Iris pigment epithelial cell (primary cell): ENCODE results near the gene KCNT1.
"Not testable (repeated sequence)": the region's sequence is repeated elsewhere in the genome, so short reads cannot be mapped to it uniquely, and the experiment has no call there.

Source experiments
- DNase-seq: peaks from one replicate; pipeline ENCODE4 v3.0.0-alpha.2; 2011; ENCODE audit warnings: low read depth

KCNT1 gene

GRCh38 chr9:135701959-135702721 is at the start of gene KCNT1:
Gene KCNT1 (plus strand): TSS chr9:135702185. CDS start chr9:135702259, 74 bp downstream.
- DNase-seq: peak; percentile 15

- no peak for DNase-seq
Measured at GRCh38 chr9:135655317-135655716, 46.7 kb upstream of the KCNT1 start.

DNA sequence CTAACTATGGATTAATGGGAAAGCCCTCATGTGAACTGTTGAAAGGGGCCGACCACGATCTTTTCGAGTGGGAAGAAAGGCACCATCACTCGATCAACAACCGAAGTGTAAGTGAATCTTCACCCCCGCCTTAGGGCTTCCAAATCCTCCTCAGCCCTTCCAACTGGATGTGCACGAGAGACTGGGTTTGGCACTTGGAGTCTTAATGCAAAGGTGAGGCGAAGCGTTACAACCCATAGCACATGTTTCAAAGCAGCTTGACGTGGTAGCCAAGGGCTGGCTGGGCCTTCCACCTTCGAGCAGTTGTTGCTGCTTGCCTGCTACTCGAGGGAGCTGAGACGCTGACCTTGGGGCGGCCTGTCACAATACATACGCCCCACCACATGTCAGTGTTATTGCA is 44.6 kb upstream of the KCNT1 start:
- DNase-seq: no peak

GRCh38 chr9:135659252-135659651 is 42.7 kb upstream of the KCNT1 start:
- no peak for DNase-seq

DNA sequence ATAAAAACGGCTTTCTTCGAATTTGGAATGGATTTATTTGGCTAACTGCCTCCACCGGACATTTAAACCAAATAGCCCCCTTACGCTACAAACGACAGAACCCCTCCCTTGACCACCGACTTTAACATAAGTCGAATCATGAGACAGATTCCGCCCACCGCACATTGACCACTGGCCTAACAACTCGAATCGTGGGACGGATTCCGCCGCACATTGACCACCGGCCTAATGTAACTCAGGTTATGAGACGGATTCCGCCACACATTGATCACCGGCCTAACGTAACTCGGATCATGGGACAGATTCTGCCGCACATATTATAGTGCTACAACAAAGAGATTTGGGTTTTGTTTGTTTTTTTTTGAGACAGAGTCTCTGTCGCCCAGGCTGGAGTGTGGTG is 41.6 kb upstream of the KCNT1 start:
- no peak for DNase-seq

DNA sequence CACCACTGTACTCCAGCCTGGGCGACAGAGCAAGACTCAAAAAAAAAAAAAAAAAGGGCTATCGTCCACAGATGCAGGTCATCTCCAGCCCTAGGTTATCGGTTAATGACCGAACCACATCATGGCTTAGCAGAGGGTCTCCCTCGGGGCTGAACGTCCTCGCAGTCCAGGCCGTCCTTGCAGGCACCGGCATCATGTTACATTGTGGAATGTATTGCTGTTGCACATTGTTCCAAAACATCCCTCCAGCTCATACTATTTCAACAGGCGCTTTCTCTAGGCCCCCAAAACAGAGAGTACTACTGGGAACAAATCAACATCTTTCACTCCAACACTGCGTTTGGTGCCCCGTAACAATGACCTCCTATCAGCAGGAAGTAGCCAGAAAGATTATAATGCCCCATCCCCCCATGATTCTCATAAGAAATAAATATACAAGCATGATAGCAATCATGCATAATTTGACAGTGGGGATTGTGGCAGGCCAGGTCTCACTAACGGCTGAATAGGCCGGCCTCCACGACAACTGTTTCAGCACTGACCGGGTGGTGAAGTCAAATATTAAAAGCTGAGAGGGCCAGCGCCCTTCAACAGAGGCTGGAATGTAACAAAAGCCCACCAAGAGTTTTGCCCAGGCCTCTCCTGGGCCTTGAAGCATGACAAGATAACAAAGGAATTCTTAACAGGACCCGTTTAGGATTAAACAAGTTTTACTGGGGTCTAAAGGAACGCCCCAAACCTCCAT is 40.0 kb upstream of the KCNT1 start:
- DNase-seq: peak; percentile 28

- DNase-seq: peak; percentile 30
Measured at GRCh38 chr9:135662758-135663450, 39.1 kb upstream of the KCNT1 start, which contains the start of gene LCN9. Gene LCN9 (plus strand): TSS chr9:135663309. CDS start chr9:135663322, 13 bp downstream.

DNA sequence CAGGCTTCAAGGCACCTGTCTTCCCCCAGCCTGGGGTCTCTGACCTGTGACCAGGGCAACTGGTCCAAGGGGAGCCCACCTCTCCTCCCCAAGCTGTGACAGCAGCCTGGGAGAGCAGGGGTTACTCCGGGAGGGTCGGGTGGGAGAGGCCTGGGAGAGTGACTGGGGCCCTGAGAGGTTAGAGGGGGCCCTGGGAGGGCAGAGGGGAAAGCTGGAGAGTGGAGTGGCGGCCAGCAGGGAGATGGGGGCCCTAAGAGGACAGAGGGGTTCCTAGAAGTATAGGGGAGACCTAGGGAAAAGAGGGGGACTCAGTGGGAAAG is 38.6 kb upstream of the KCNT1 start:
- DNase-seq: no peak

DNA sequence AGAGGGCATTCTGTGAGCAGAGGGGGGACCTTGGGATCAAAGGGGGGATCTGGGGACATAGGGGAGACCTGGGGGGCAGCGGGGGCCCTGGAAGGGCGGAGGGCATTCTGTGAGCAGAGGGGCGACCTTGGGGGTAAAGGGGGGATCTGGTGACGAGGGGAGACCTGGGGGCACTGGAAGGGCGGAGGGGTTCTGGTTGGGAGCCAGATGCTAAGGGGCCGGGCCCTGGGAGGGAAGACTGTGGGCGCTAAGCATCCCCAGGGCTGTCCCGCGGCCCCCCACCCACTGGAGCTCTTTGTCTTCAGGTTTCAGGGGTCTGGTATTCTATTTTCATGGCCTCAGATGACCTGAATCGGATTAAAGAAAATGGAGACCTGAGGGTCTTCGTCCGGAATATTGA is 38.1 kb upstream of the KCNT1 start:
- no peak for DNase-seq

DNA sequence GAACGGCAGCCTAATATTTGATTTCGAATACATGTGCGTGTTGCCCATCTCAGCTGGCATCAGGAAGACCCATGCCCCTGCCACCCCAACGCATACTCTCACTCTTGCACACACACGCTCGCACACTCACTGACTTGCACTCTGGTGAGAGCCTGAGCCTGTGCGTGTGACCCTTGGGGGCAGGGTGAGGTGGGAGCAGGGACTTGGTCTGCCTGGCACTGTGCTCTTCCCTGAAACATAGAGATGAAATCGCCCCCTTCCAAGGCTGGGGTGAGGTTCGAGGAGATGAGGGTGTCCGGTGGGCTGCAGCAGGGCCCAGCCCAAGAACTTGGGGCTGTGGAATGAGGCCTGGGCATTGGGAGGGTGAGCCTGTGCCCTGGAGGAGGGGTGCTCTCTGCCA is 37.7 kb upstream of the KCNT1 start:
- no peak for DNase-seq

GRCh38 chr9:135664801-135665794 is 36.9 kb upstream of the KCNT1 start:
- DNase-seq: no peak

DNA sequence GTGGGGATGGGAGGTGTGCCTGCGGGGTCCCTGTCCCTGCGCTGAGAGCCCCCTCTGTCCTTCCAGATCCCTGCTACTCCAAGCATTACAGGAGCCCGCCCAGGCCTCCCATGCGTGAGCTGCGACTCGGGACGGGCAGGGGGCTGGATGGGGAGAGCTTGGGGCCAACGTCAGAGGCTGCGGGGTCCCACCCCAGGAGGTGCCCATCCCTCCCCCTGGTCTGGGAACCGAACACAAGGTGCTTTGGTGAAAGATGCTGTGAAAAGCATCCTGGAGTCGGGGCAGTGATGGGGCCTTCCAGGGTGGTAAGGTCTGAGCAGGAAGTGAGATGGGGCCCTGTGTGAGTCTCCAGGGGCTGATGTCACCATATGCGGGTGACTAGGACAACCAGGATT is 36.2 kb upstream of the KCNT1 start:
- no peak for DNase-seq

GRCh38 chr9:135666534-135667462 is 35.2 kb upstream of the KCNT1 start:
- DNase-seq: no peak

DNA sequence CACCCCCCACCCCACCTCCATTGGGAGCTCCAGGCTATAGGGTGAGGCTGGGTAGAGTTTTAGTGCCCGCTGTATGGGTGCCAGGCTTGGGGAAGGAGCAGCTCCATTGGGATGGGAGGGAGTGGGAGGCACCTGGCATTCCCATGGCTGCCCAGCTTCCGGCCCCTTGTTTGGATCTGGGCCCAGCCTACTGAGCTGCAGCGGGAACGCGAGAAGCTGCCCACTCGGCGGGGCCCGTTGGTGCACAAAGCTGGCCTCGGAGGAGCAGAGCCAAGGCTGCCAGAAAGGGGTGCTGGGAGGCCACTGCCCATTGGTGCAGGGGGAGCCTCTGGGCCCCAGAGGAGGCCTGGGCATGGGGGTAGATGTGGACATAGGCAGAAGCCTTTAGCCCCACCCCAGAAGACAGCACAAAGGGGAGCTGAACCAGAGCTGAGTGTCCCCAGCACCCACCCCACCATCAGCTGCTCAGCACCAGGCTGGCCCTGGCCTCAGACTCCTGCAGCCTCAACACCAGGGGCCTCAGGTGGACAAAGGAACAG is 34.5 kb upstream of the KCNT1 start:
- DNase-seq: no peak

DNA sequence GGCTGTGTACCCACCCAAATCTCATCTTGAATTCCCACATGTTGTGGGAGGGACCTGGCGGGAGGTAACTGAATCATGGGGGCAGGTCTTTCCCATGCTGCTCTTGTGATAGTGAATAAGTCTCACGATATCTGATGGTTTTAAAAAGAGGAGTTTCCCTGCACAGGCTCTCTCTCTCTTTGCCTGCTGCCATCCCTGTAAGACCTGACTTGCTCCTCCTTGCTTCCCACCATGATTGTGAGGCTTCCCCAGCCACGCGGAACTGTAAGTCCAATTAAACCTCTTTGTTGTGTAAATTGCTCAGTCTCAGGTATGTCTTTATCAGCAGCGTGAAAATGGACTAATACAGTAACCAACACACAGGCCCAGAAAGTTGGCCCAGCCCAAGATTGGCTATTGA is 33.0 kb upstream of the KCNT1 start:
- not testable (repeated sequence) for DNase-seq

- DNase-seq: no peak
Measured at GRCh38 chr9:135669616-135670285, 32.2 kb upstream of the KCNT1 start.

- DNase-seq: no peak
Measured at GRCh38 chr9:135670721-135671590, 31.0 kb upstream of the KCNT1 start.

- no peak for DNase-seq
Measured at GRCh38 chr9:135671591-135672041, 30.4 kb upstream of the KCNT1 start.

DNA sequence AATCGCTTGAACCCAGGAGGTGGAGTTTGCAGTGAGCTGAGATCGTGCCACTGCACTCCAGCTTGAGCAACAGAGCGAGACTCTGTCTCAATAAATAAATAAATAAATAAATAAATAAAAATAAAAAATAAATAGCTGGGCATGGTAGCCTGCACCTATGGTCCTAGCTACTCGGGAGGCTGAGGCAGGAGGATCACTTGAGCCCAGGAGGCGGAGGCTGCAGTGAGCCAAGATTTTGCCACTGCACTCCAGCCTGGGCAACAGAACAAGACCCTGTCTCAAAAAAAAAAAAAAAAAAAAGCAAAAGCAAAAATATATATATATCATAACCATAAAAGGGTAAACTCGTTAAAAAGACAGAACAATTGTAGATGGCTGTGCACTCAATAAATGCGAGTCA is 29.2 kb upstream of the KCNT1 start:
- not testable (repeated sequence) for DNase-seq
